ENCODE data around the gene NBPF8.
A peak's percentile ranks its signal among the peaks of the same experiment; 100 is the strongest.
"Not testable (repeated sequence)": the region's sequence is repeated elsewhere in the genome, so short reads cannot be mapped to it uniquely, and the experiment has no call there.

NBPF8 gene, protein sequence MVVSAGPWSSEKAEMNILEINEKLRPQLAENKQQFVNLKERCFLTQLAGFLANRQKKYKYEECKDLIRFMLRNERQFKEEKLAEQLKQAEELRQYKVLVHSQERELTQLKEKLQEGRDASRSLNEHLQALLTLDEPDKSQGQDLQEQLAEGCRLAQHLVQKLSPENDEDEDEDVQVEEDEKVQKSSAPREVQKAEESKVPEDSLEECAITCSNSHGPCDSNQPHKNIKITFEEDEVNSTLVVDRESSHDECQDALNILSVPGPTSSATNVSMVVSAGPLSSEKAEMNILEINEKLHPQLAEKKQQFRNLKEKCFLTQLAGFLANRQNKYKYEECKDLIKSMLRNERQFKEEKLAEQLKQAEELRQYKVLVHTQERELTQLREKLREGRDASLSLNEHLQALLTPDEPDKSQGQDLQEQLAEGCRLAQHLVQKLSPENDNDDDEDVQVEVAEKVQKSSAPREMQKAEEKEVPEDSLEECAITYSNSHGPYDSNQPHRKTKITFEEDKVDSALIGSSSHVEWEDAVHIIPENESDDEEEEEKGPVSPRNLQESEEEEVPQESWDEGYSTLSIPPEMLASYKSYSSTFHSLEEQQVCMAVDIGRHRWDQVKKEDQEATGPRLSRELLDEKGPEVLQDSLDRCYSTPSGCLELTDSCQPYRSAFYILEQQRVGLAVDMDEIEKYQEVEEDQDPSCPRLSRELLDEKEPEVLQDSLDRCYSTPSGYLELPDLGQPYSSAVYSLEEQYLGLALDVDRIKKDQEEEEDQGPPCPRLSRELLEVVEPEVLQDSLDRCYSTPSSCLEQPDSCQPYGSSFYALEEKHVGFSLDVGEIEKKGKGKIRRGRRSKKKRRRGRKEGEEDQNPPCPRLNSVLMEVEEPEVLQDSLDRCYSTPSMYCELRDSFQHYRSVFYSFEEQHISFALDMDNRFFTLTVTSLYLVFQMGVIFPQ

DNA sequence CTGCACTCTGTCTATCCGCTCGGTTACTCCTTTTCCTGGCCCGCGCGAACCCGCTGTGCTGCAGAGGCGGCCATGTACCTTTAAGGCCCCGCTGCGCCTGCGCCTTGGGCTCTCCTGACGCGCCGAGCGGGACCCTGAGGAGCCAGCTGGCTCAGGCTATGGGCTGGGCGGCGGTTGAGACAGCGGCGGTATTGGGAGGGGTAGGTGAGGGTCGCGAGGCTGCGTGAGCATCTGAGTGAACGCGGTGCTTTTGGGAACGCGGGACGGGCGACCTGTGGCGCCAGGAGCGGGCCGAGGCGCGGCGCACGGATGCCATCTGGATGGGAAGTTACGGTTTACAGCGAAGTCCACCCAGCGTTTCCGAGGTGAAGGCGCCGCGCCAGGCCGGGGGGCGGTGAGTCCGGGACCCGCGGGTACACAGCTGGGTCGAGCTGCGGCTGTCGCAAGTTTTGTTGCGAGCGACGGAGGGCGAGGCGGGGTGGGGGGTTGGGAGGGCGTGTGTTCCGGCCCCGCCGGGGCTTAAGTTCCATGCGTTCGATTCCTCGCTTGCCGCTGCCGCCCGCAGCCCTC lies at the start of gene NBPF8:
Gene NBPF8 (plus strand): TSS at position 125 of the 570 bp plus-strand sequence. CDS start 21,488 bp downstream, outside the sequence.
- DNase-seq (ENCODE audit: low read depth): peak; percentile 7

DNA sequence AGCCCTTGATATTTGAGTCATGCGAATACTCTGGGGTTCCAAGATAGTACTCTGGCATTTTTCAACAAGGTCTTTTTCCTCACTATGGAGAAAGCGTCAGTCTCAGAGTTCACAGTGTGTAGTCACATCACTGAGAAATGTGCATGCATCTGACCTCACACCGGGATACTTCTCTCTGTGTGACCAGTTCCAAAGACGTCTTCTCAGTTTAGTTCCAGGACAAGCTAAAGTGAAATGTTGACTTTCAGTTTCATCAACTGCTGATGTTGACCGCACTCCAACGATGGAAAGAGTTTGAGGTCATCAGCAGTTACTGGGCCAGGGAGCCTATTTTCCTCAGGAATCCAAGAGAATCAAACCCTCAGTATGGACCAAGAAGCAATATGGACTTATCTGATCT lies 47.1 kb upstream of the NBPF8 start:
- not testable (repeated sequence) for DNase-seq (ENCODE audit: low read depth)

DNA sequence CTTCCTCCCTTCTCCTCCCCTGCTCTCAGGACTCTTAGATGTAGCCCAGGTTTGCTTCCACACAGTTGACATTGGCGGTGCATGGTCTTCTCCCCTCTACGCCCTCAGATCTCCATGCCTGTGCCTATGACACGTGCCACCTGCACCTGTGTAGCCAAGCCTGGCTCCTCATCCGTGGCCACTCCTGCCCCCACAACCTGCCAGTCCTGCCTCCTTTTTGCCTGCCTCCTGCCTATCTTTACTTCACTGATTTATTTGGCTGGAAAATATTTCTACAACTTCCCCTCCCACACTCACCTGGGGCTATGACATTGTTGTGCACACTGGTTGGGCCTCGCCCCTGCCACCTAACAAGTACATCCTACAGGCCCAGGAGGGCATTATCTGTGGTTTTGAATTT lies 28.2 kb upstream of the NBPF8 start:
- DNase-seq (ENCODE audit: low read depth): not testable (repeated sequence)

DNA sequence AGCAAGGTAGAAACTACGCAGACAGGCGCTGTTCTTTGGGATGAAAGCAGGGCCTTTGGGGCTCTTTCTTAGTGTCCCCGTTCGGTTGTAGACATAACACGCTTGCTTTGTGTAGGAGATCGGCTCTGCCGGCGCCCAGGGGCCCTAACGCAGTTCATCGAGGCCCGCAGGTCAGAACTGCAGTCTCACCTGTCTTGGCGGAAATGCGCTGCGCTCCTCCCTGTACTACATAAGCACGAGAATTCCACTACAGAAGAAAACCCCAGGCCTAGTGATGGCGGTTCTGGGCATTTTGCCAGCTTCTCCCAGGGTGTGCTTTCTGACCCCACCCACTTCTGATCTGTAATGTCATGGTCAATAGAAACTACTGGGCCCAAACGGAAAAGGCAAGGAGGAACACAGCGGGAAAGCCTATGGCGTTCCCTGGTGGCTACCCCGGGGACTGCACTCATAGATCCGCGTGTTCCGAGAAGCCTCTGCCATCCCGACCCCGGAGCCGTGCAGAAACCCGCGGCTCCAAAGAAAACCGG lies 26.2 kb upstream of the NBPF8 start:
- DNase-seq (ENCODE audit: low read depth): peak; percentile 17

DNA sequence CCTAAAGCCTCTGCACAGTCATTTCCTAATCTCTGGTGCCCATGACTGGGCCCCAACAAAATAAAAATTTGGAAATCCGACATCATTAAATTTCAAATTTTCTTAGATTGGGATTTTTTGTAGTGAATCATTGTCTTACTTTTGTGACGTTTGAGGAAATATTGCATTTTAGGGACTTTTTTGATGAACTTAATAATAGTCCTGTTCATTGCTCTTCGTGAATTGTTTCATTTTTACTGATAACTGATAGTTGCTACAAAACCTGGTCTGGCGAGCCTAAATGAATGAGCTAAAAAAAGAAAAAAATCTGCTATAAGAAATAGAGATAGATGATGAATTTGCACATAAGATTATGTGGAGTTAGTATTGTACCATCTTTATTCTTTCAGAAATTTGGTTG lies 23.5 kb upstream of the NBPF8 start:
- DNase-seq (ENCODE audit: low read depth): not testable (repeated sequence)

DNA sequence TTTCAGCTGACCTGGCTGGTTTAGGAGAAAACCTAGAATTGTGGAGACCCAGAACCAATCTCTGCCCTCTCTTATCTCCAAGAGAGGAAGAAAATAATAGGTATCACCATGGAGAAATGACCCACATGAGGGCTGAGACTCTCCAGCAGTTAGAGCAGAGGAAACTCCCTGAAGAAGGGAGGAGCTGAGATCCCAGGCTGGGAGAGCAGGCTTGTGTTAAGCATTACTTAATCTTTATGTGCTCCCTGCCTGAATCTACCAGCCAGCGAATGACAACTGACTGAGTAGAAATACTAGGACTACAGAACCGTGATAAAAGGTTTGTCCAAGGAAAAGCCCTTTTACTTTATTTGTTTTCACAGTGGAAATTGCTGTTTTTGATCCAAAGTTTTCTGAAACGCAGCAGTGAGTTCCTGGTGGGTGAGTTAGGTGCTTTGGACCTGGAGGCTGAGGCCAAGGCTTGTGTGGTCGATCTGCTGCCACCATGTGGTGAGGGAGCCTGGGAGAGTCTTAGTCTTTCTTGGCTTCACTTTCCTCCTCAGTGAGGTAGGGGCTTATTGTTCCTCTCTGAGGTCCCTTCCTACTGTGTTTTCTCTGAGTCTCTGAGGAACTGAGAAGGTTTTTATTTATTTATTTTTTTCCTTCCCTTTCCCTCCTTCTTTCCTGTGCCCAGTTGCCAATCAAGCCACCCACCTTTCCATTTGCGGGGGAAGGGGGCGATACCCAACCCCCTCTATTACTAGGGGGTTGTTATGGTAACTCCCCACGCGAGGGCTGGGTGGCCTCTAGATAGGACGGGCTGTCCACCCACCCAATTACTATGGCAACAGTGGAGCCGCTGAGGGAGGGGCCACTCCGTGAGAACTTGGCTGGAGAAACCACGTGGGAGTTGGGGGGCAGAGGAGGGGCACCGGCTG lies 21.3 kb upstream of the NBPF8 start:
- DNase-seq (ENCODE audit: low read depth): not testable (repeated sequence)

DNA sequence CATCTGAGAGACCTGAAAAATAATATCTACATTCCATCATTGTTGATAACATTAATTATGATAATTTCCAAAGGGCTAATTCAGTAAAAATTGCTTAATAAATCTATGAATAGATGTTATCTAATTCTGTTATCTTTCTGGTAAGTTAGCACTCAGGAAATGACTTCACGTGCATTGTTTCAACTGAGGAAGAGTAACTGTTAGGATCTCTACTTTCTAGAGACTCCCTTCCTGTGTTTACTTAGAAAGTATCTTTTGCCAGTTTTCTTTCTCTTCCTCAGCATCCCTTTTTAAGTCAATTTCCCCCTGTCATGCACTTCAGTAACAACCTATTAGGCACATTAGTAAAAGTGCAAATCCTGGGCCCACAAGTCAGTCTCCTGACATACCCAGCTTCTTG lies 9.5 kb upstream of the NBPF8 start:
- DNase-seq (ENCODE audit: low read depth): not testable (repeated sequence)

DNA sequence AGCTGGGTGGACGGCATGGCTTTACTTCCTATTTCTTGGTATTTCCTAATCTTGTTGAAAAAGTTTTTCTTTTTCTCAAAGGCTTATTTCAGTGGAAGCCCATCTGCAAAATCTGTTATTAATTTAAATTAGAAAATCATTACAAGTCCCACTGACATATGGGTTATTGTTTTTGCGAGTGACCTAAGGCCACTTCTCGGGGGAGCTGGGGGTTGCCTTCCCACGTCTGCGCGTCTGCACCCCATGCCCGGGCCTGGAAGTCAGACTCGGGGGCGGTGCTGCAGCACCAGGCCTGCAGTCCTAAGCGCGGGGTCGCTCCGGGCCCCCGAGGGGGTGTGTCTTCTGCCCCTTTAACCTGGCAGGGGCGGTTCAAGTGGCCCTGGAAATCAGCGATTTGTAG lies 384 bp upstream of the NBPF8 start:
- DNase-seq (ENCODE audit: low read depth): not testable (repeated sequence)

DNA sequence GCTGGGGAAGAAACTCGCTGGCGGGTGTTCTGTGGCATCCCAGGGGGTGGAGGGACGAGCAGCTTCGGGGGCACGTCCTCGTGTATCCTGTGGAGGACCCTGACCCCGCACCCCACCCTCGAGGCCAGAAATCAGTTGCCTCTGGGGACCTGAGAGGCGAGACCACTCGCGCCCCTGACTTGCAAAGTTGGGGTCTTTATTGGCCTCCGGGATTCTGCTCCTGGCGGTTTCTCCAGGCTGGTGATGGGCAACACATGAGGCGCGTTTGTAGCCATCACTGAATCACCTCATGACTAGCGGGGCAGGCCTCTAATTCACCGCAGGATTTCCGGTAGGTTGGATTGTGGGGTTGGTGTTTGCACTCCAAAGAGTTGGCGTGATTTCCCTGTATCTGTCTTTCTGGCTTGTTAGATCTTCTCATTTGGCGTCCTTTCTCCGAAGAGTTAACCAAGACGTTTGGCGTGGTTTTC lies 692 bp downstream of the NBPF8 start:
- DNase-seq (ENCODE audit: low read depth): peak; percentile 34

DNA sequence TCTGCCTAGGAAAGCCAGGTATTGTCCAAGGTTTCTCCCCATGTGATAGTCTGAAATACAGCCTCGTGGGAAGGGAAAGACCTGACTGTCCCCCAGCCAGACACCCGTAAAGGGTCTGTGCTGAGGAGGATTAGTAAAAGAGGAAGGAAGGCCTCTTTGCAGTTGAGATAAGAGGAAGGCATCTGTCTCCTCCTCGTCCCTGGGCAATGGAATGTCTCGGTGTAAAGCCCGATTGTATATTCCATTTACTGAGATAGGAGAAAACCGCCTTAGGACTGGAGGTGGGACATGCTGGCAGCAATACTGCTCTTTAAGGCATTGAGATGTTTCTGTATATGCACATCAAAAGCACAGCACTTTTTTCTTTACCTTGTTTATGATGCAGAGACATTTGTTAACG lies 10.2 kb downstream of the NBPF8 start:
- not testable (repeated sequence) for DNase-seq (ENCODE audit: low read depth)

DNA sequence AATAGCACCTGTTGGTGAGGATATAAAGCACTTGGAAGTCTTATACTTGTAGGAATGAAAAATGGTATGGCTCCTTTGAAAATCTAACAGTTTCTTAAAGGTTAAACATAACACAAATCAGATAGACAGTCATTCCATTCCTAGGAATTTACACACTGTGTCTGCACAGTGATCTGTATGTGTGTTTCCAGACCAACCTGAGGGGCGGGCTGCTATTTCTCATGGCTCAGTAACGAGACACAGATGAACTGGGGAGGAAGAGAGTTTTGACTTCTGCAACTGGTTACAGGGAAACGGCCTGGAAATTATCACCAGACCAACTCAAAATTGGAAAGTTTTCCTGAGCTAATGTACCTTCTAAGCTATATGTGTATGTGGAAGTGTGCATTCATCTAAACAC lies 16.8 kb downstream of the NBPF8 start:
- not testable (repeated sequence) for DNase-seq (ENCODE audit: low read depth)

DNA sequence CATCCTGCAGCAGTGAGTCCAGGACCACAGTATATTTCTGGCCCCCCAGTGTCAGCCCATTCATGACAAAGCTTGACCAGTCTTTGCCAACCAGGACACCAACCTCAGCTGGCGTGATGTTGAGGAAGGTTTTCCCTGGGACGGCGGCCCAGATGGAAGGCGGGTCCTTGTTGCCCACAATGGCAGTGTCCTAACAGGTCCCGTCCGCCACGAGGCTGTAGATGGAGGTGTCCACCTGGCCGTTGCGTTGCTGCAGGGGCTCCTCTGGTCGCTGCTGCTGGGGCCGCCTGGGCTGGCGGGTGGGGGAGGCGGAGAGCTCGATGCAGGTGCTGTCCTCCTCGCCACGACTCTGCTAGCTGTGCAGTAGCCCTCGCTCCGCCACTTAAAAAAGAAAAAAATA lies 19.0 kb downstream of the NBPF8 start:
- DNase-seq (ENCODE audit: low read depth): not testable (repeated sequence)

DNA sequence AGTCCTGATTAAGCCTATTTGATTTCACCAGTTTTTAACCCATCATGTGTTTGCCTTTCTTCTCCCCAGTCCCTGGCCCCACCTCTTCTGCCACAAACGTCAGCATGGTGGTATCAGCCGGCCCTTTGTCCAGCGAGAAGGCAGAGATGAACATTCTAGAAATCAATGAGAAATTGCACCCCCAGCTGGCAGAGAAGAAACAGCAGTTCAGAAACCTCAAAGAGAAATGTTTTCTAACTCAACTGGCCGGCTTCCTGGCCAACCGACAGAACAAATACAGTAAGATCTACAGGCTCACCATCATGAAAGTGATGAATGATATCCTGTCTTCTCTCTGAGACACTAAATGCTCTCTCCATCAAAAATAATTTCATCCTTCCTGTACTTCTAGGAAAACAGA lies 34.3 kb downstream of the NBPF8 start:
- not testable (repeated sequence) for DNase-seq (ENCODE audit: low read depth)
